ENCODE data around the gene CATSPER1.
"Not testable (repeated sequence)": the region's sequence is repeated elsewhere in the genome, so short reads cannot be mapped to it uniquely, and the experiment has no call there.

Gene CATSPER1

DNA sequence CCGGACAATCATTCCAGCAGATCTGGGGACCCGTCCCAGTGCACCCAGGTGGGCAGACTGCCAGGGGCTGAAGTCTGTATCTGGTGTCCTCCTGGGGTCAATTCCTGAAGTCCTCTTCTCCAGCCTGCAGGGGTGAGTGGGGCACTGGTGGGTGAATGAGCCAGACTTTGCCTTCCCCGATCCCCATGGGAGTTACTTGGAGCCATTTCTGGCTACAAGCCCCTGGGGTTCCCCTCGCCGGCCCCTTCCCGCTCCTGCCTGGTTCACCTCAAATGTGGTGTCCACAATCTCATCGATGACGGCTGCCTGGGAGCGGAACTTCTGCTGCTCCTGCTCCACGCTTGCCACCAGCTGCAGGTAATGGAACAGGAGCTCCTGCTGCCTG is 9.5 kb downstream of the CATSPER1 start:
- no peak for DNase-seq

DNA sequence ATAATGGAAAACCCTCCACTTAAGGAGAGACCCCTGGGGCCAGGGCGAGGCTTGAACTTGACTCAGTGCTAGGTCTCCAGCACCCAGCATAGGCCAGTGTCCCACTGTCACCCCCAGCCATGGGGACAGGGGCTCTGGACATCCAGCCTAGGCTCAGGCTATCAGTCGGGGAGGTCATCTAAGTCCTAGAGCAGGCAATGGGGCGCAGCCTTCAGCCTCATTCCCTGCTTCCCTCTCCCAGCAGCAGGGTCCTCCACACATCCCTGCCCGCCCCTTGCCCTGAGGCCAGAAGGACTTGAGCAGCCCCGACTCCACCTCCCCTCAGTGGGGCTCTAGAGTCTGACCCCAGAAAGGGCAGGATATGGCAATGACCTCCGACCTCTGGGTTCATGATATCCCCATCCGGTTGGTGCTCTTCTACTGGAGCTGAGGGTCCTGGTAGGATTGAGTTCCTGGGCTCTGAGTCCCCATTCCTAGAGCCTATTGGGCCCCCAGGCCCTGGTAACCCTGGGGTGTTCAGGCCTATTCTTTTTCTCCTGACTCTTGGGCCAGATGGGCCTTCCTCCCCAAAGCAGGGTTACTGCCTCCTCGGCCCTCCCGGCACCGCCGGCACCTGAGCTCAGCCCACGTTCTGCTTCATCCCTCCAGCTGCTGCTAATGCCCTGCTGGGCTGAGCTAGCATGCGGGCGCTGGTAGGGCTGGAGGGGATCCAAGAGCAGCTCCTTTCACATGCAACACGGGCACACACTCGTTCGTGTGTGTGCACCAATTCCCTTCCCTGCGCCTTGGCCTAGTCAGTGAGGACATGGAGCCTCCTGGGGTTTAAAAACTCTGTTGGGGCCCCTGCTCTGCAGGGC is 10.1 kb downstream of the CATSPER1 start:
- peak; percentile 13 for DNase-seq

DNA sequence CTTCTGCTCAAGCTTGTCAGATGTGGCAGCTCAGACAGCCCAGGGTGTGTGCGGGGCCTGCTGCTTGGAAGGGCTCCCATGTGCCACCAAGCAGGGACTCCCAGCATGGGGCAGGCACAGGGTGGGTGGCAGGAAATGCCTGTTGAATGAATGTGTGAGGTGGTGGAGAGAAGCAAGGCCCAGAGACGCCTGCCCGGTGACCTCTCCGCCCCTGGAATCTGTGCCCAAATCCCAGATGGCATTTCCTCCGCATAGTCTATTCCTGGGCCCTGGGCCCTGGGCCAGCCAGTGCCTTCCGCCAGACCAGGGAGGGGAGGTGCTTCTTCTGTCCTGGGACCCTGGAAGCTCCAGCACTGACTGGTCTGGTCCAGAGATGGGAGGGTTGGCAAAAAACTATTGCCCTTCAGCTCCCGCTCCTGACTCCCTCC is 10.8 kb downstream of the CATSPER1 start:
- DNase-seq = no peak

DNA sequence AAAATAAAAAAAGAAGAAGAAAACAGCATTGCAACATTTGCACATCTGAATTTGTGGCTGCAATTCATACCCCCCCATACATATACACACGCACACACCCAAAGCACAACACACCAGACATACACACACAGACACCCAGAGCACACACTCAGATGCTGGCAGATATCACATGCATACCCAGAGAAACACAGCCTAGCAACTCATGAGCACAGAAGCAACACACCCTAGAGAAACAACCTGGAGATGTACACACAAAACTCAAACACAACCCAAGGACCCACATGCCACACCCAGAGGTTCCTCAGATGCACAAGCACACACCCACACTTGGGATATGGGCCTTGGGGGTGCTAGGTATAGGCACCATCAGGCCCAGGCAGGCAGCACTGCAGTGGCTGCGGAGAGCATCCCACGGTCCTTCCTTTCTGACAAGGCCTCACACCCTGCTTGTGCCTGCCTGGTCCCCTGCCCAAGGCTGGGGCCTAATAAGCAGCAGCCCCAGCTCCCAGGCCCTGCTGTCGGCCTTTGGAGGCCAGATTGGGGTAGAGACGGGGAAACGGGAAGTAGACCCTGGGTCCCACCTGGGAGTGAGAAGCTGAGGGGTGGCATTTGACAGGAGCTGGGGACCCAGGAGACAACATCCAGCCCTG is 11.3 kb downstream of the CATSPER1 start:
- DNase-seq = no peak

DNA sequence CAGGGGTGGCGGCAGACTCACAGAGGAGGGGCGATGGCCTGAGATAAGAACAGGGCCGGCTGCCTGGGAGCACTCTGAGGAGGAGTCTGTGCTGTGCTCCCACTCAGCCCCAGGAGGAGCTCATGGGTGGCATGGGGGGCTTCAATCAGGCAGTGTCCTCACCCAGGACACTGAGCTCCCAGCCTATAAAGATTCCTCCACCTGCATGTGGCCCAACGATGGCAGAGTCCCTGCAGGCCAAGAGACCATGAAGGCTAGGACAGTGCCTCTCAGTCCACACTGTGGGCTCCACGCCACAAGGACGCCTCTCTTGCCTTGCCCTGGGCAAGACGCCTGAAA is 12.5 kb downstream of the CATSPER1 start:
- no peak for DNase-seq

DNA sequence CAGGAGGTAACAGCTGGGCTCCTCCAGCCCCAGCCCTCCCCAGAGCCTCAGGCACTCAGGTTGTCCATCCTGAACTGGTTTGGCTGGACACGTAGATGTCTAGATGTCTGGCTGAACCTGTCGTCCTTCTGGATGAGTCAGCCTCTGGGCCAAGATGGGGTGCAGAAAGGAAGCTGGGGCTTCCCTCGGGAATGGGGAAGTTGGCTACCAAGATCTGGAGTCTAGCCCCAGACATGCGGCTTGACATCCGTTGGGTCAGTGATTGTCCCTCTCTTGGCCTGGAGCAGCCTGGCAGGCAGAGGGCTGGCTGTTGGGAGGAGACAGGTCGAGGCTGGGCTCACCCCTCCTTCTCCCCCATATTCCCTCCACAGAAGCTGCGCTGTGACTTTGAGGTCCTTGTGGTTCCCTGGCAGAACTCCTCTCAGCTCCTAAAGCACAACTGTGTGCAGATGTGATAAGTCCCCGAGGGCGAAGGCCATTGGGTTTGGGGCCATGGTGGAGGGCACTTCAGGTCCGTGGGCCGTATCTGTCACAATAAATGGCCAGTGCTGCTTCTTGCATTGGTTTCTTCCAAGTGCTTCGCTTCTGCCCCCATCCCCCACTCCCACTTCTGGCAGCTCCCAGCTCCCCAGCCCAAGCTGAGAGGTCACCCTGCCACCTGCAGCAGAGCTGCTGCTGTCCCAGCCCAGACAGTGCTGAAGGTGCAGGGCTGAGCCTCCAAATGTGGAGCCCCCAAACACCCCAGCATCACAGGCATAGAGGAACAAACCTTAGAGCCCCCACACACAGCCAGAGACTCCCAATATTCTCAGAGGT is 13.1 kb downstream of the CATSPER1 start:
- DNase-seq = no peak

DNA sequence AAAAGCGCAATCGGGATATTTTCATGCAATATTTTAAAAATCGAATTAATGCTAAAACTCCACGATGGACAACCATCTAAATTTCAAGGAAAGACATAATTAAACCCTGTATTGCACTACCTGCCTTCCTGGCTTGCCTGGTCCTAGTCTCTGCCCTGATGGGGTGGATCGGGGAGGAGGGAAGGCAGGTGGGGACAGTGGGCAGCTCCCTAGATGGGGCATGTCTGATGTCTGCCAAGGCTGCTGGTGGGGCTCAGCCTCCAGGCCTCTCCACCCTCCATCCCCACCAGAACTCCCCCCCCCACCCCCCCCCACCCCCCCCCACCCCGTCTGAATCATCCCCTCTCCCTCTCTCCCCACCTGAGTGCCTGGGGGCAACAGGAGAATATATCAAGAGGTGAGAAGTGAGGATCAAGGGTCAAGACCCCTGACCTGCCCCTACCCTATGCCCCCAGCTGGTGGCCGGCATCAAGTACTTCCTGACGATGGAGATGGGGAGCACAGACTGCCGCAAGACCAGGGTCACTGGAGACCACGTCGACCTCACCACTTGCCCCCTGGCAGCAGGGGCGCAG is 13.8 kb downstream of the CATSPER1 start:
- DNase-seq = no peak

DNA sequence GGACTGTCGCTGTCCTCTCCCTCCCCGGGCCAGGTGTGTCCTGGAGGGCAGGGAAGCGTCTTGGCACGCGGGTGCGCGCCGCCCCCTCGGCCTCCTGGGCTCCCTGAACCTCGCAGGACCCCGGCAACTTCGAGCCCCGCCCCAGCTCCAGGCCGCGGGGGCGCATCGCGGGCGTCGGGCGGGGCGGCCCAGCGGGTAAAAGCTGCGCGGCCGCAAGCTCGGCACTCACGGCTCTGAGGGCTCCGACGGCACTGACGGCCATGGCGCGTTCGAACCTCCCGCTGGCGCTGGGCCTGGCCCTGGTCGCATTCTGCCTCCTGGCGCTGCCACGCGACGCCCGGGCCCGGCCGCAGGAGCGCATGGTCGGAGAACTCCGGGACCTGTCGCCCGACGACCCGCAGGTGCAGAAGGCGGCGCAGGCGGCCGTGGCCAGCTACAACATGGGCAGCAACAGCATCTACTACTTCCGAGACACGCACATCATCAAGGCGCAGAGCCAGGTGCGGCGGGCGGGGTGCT is 14.4 kb downstream of the CATSPER1 start, which contains the start of gene CST6:
TSS of gene CST6 (plus strand) at position 224 of the 519 bp plus-strand sequence. CDS start at position 261, 37 bp downstream.
- DNase-seq = no peak

DNA sequence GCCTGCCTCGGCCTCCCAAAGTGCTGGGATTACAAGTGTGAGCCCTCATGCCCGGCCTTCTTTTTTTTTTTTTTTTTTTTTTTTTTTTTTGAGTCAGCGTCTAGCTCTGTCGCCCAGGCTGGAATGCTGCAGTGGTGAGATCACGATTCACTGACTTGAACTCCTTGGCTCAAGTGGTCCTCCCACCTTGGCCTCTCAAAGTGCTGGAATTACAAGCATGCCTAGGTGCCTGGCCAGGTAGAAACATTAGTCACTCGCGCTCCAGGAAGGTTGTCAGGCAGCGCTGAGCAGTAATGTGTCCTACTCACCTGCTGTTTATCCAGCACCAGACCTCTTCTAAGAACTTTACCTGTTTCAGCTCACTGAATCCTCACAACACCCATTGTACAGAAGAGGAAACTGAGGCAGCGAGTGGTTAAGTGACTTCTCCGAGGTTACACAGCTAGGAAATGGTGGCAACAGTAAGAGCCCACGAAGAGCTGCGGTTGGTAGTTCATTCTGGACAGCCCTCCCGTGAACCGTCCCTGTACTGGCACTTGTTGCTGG is 15.0 kb downstream of the CATSPER1 start:
- DNase-seq = no peak

DNA sequence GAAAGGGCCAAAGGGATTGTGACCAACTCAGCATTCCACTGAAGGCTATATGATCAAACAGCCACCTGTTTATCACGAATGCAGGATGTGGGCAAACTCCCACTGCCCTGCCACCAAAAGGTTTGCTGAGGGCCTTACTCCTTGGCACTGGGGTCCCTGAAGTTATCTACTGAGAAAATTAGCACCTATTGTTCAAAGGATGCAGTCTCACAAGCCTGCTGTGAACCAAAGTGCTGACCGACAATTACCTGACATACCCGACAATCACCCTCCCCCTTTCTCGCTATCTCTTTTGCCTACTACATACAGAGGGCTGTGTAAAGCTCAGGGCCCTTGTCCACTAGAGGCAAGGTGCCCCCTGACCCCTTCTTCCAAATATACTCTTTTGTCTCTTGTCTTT is 16.2 kb downstream of the CATSPER1 start:
- not testable (repeated sequence) for DNase-seq

DNA sequence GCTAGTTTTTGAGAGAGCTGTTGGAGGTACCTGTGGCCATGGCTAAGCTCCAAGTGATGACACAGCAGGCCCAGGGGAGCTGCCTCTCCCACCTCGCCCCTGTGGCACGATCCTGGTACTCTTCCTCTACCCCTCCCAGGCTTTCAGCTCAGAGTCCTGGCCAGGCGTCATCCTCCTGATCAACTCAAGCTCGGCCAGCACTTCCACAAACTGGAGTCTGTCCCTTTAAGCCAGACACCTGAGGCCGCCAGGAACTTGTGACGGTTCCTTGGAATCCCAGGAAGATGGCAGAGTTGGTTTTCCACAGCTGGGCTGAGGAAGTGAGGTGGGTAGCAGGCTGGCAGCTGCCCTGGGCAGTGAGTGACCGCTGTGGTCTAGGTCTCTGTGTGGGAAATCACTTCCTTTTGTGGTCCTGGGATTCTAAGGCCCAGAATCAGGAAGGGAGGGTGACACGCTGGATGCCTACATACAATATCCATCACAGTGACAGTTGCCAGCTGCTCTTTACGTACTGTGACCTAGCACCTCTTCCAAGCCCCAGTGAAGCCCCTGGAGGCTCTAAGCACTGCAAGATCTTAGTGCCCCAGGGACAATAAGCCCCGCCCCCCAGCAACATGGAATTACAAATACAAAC is 17.7 kb downstream of the CATSPER1 start:
- DNase-seq = no peak

DNA sequence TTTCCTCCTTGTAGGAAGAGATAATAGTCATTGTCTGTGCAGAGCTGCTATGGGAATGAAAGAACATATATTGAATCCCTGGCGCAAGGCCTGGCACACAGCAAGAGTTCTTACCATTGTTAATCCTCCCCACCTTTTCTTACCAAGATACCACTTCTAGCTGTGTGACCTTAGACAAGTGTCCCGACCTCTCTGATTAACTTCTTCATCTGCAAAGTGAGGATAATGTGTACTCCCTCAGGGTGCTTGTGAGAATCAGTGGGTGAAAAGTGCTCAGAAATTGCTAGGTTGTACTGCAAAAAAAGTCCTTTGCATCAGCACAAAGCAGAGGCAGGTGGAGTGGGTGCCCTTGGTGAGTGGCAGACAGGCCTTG is 18.2 kb downstream of the CATSPER1 start:
- no peak for DNase-seq

DNA sequence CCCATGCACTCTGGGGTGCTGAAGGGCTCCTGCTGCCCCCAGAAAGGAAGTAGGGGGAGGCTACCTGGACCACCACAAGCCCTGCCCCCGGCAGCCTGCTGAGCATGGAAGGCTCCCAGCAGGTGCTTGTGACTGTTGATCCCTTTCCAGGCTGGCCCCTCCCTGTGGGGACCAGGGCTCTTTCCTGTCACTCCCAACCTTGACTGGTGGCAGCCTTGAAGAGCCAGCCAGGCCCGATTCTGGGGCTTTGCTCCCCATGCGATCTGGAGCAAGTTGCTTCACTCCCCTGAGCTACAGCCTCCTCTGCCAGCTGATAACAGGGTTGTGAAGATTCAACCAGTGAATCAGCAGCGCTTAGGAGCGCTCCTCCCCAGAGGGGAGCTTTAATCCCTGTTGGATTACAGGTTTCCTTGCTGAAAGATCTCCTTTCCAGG is 19.1 kb downstream of the CATSPER1 start:
- no peak for DNase-seq

DNA sequence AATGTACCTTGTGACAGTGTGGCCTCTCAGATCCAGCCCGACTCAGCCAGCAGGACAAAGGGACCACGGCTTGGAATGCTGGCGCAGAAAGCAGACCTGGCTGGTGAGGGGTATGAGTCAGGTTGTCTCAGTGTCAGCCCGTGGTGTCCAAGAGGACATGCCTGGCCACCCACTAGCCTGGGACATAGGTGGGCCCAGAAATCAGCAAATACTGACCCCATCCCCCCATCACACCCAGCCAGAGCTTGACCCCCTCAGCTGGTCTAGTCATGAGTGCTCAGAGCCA is 19.4 kb downstream of the CATSPER1 start:
- no peak for DNase-seq

DNA sequence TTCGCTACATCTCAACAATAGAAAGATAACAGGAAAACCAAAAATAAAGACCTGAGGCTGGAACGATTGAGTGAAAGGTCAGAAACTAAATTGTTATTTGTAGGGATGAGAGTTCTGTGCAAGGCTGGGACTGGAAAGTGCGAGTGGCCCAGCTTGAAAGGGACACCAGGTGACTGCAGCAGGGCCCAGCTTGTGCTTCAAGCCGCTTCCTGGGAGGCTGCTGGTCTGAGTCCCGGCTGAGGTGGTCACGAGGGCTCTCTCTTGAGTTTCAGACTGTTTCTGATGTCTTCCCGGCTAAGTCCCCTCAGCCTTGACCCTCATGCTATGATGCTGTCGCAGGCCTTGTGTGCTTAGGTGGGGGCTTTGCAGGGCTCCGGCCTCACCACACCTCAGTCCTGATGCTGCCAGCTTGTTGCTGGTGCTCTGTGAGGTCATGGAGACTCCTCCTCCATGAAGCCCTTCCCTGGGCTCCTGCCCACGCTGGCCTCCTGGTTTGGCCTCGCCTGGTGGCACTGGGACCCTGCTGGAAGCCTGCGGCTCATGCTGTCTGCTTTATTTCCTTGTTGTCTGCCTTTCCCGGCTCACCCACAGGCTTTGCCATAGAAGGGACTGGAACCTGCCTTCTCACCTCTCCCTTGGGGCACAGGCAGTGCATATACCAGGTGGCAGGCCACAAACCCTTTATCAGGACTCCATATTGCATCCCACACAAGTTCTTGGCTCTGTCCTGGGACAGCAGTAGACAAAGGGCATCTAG is 20.0 kb downstream of the CATSPER1 start:
- no peak for DNase-seq

DNA sequence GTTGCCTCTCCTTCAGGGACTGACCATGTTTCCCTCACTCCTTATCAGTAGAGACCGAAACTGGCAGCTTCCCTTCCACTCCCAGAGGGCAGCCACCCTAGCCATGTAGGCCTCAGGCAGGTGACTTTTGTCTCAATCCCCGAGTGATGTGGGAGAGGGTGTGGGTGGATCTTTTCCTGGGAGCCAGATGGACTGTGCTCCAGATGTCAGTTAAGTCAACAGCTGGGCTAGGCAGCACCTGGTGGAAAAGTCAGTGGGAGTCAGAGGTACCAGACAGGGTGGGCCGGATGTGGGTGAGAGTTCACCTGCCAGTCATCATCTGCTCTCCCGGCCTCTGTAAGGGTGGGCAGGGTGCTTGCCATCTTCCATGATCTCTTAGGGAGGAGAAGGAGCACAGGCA is 22.1 kb downstream of the CATSPER1 start:
- no peak for DNase-seq

DNA sequence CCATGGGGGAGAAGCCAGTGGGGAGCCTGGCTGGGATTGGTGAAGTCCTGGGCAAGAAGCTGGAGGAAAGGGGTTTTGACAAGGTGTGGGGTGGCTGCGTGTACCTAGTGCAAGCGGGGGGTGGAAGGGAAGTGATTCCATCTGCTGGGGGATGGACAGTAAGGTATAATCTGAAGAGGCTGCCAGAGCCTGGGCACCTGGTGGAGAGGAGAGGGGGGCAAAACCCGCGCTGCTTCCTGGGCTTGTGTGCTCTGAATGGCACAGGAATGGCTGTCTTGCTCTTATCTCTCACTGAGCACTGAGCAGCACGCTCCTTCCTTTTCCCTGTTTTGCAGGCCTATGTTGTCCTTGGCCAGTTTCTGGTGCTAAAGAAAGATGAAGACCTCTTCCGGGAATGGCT is 23.0 kb downstream of the CATSPER1 start:
- no peak for DNase-seq

DNA sequence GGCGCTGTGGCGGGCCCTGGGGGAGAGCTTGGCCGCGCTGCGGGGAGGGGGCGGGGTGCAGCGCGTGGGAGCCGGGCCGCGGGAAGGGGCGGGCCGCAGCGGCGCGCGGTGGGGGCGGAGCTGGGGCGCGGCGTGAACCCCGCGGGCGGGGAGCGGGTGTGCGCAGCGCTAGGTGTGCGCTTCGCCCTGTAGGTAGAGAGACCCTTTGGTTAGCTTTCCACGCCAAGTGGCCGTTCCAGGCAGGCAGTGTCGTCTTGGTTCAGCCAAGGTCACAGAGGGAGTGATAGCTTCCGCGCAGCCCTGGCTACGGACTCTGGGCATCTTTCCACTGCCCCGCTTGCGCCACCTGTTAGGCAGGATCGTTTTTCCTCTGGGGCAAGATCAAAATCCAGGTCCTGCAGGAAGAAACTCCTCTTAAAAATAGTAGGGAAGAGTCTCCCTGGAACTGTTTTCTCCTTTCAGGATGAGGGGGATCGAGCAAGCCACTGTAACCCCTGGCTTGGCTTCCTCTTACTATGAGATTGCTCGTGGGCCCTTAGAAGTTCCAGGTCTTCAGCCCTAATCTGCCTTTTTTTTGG is 23.5 kb downstream of the CATSPER1 start:
- DNase-seq = peak; percentile 70

DNA sequence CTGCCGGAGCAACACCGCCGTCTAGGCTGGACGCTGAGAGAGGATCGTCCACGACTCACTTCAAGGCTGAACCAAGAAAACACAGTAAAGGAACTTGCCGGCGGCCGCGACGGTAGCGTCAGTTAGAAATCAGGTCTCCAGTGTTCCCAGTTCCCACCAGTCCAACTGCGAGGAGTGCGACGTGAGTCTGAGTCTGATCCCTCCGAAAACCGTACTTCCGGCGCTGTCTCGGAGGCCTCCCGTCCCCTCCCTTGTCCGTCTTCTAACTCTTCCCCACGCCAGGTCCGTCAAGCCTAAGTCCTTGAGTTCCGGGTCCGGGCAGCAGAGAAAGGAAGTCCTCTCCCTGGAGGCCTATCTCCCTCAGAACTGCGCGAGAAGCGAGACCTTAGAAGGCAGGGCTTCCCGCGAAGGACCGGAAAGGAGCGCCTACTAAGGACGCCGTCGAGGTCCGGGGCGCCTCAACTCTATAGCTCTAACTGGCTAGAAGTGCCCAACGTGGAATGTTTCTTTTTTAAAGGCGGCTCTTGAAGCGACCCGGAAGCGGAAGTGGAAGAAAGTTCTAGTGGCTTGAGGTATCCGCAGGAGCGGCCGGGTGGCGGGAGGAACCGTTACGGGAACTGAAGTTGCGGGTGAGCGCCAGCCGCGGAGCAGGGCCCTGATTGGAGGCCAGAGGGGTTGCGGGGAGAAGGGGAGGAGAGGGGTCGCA is 24.2 kb downstream of the CATSPER1 start, which contains the start of the genes BANF1 and EIF1AD:
TSS of gene BANF1 (plus strand) at position 562 of the 706 bp plus-strand sequence. CDS start 748 bp downstream, outside the sequence.
TSS of gene EIF1AD (minus strand) at position 216 of the 706 bp plus-strand sequence. CDS start 1,768 bp downstream, outside the sequence.
- DNase-seq = peak; percentile 99

DNA sequence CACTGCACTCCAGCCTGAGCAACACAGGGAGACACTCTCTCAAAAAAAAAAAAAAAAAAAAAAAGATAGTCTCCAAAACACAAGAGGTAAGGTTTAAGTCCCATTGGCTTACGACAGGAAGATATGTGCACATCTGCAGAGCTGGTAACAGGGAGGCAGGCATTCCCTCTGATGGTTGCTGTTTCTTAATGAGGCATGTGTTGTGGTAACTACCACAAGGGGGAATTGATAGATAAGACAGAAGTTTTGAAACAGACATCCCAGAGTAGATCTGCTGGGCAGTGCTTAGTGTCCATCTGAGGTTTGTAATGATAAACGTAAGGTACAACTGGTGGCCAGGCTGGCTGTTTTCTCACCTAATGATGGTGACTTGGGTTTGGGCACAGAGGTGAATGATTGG is 29.0 kb downstream of the CATSPER1 start:
- no peak for DNase-seq

All from NCI-H1092 treated with DMSO at 0.1 percent for 48 hours (cell line).